Tibial nerve (tissue), 4 donors: ENCODE results near the gene KLHL17. TPM values are rescaled to one million over a fixed set of nuclear protein-coding genes. Genes with fewer than 3 reads are reported as not detected.

Experiments
- DNase-seq, 2 donors: peaks; one replicate each; pipeline ENCODE4 v3.0.0-alpha.2; 2019; ENCODE audit warnings: low spot score in 2 of 2
- H3K27ac ChIP-seq, 4 donors: fragments of 200-600 bp; sonication (generic) in 3 of 4; one replicate each; pipeline ENCODE4 v1.5.1; 2017 to 2019; ENCODE audit warnings: mild to moderate bottlenecking in 1 of 4
- H3K27me3 ChIP-seq, 2 donors: fragments of 200-600 bp; sonication (generic) in 1 of 2; one replicate each; pipeline versions ENCODE4 v1.5.1 to v1.6.0; 2017 to 2019
- H3K36me3 ChIP-seq, 3 donors: fragments of 200-600 bp; sonication (generic); one replicate each; pipeline ENCODE4 v1.5.1; 2018 to 2019
- H3K4me1 ChIP-seq, 4 donors: fragments of 200-600 bp; sonication (generic) in 3 of 4; one replicate each; pipeline ENCODE4 v1.5.1; 2017 to 2019
- H3K4me3 ChIP-seq, 4 donors: fragments of 200-600 bp; sonication (generic) in 3 of 4; one replicate each; pipeline ENCODE4 v1.5.1; 2017 to 2019; ENCODE audit warnings: mild to moderate bottlenecking in 1 of 4, moderate library complexity in 1 of 4
- H3K9me3 ChIP-seq, 4 donors: fragments of 200-600 bp; sonication (generic) in 3 of 4; one replicate each; pipeline ENCODE4 v1.5.1; 2017 to 2019
- CTCF ChIP-seq, 5 experiments: fragments of 200-600 bp in 3 of 5; fragments of 450-650 bp in 2 of 5; sonication (generic) in 3 of 5; IDR thresholded peaks; one replicate each; pipeline ENCODE4 v1.5.1; 2016 to 2019; ENCODE audit warnings: antibody characterized with exemption in 5 of 5, mild to moderate bottlenecking in 3 of 5, moderate library complexity in 2 of 5
- EP300 ChIP-seq, 2 donors: sonication (generic); formaldehyde crosslinking; IDR thresholded peaks; one replicate each; pipeline ENCODE4 v1.6.1; 2017; ENCODE audit warnings: antibody characterized with exemption in 2 of 2, mild to moderate bottlenecking in 1 of 2
- POLR2A ChIP-seq, 2 donors: fragments of 450-650 bp; IDR thresholded peaks; one replicate each; pipeline ENCODE4 v1.6.1; 2017; ENCODE audit warnings: antibody characterized with exemption in 2 of 2, mild to moderate bottlenecking in 2 of 2, moderate library complexity in 2 of 2
- WGBS, 2 donors: methylation state at CpG; one replicate each; pipeline ENCODE4 v1.1.5; 2018; 5-methylcytosine and 5-hydroxymethylcytosine counted together
- total RNA-seq, 4 donors: library from RNA; depleted of rRNA; stranded (reverse); fragments of >200 nt; gene quantifications; one replicate each; pipeline ENCODE4 v1.1.0, GENCODE V29; 2016

Gene KLHL17
- total RNA-seq, 4 donors from 2014 or later = 4.2 to 19.2 (median 11.9) TPM

GRCh38 chr1:931380-932172, 28.8 kb upstream of the KLHL17 start:
- H3K4me3 ChIP-seq = no peak overlapping the region
- no peaks in the 10 kb centered on the region for H3K36me3 ChIP-seq
- TF ChIP-seq CTCF (IDR thresholded peaks at IDR 0.05) = no peak
- peaks cover 0 to 55% of the 10 kb centered on the region in 2 donors for H3K27me3 ChIP-seq
- DNase-seq = no peak
- no peak overlapping the region for H3K27ac ChIP-seq
- 60 to 63% methylated on average over 15 of the region's 15 CpGs for WGBS, 2 donors
- no peaks in the 10 kb centered on the region for H3K9me3 ChIP-seq
- H3K4me1 ChIP-seq = peaks cover 0 to 18% (median 0%) of the 10 kb centered on the region in 4 donors

DNA sequence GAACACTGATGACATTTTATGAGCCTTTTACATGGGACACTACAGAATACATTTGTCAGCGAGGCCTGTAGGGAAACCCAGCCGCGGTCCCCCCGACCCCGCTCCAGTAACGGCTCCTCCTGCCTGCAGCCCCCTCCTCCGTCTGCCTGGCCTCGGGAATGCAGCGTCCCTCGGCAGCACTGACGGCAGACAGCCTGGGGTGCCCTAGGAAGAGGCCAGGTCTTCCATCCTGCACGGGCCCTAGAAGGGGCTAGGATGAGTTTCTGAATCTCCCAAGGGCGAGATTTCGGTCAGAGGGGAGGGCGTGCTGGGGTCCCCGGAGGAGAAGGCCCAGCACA, 28.2 kb upstream of the KLHL17 start:
- Histone ChIP-seq H3K27ac (no peak overlapping the region), H3K27me3 (peaks cover 0 to 55% of the 10 kb centered on the region in 2 donors)
- WGBS, 2 donors = 71 to 78% methylated on average over 16 of the region's 16 CpGs

DNA sequence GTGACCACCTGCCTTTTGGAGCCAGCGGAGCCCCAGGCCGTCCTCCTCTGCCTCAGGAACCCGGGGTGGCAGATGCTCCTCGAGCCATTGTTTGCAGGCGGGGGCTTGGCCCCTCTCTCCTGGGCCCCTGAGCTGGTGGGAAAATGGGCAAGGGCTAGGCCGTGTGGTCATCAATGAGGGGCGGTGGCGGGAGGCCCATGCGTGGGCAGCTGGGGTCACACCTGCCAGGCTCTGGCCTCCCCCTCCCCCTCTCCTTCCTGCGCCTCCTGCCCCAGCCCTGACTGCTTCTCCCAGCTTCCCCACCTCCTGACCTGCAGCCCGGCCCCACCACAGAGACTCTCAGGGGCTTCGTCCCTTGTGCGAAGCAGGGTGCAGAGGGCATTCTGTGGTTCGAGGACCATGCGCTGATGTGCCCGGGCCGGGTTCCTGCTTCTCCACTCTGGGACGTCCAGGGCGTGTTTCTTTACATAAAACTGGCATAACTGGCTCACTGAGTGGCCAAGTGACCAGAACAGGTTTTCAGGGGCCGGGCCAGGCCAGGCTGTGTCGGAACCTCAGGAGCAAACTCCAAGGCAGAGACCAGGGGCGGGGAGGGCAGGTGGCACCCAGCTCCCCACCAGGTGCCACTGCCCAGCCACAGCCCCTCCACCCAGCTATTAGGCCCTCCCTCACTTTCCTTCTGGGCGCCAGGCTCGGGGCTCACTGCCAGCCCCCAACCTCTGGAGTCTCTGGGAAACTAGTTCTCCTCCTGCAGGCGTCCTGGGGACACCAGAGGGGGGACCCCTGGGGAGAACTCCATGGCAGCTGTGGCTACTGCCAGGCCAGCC, 27.4 kb upstream of the KLHL17 start:
- H3K9me3 ChIP-seq = no peaks in the 10 kb centered on the region
- H3K27me3 ChIP-seq = peaks cover 0 to 55% of the 10 kb centered on the region in 2 donors
- no peaks in the 10 kb centered on the region for H3K36me3 ChIP-seq
- H3K4me1 ChIP-seq = peaks cover 0 to 23% (median 0%) of the 10 kb centered on the region in 4 donors
- WGBS, 2 donors = 75 to 76% methylated on average over 25 of the region's 25 CpGs
- H3K4me3 ChIP-seq = no peak overlapping the region
- no peak for TF ChIP-seq CTCF (IDR thresholded peaks at IDR 0.05)
- no peak for TF ChIP-seq EP300 (IDR thresholded peaks at IDR 0.05)
- no peak for TF ChIP-seq POLR2A (IDR thresholded peaks at IDR 0.05)
- DNase-seq = no peak
- peak overlapping the region in 2 of 4 donors; percentile 42 to 66 for H3K27ac ChIP-seq

More for the DNA sequence above, 28.2 kb upstream of the KLHL17 start:
- DNase-seq = no peak
- Histone ChIP-seq H3K4me1 (peaks cover 0 to 21% (median 0%) of the 10 kb centered on the region in 4 donors), H3K36me3 (no peaks in the 10 kb centered on the region), H3K9me3 (no peaks in the 10 kb centered on the region), H3K4me3 (no peak overlapping the region)
- TF ChIP-seq EP300 (IDR thresholded peaks at IDR 0.05) (no peak), CTCF (IDR thresholded peaks at IDR 0.05) (no peak), POLR2A (IDR thresholded peaks at IDR 0.05) (no peak)

- Histone ChIP-seq H3K27me3 (peaks cover 0 to 61% of the 10 kb centered on the region in 2 donors), H3K4me3 (no peak overlapping the region), H3K27ac (peak overlapping the region in 2 of 4 donors; percentile 42 to 66), H3K9me3 (no peaks in the 10 kb centered on the region), H3K36me3 (no peaks in the 10 kb centered on the region), H3K4me1 (peaks cover 0 to 28% (median 0%) of the 10 kb centered on the region in 4 donors)
- TF ChIP-seq CTCF (IDR thresholded peaks at IDR 0.05) = no peak
- no peak for DNase-seq
- WGBS, 2 donors = 50 to 57% methylated on average over 10 of the region's 10 CpGs
Observed at GRCh38 chr1:933603-933940, 26.8 kb upstream of the KLHL17 start.
